ENCODE data around the gene ITK. TPM values are rescaled to one million over a fixed set of nuclear protein-coding genes. Genes with fewer than 3 reads are reported as not detected.
A peak's percentile ranks its signal among the peaks of the same experiment; 100 is the strongest.

The ITK gene
- total and polyA plus RNA-seq, 2 of the 8 experiments (the other 6 are each of a cell fraction or from before 2014, with no cell fraction given) = 0.05 TPM; not detected in 1

- H3K9ac ChIP-seq (replicated peaks in 1 of 4; ENCODE audit: extremely low read depth in 1 of 4, low read depth in 3 of 4, low read length in 3 of 4) = no peak within 1 kb of the TSS
- H3K23me2 ChIP-seq (ENCODE audit: low read depth, low read length) = no peaks in the 10 kb centered on the region; the same call in 1 of the 2 replicates
- ChIA-PET POLR2A (ENCODE audit: partially characterized antibody) (no interaction called here), CTCF (ENCODE audit: partially characterized antibody) (interaction anchor here (0.9 to 2.1 kb wide), 4 partner anchors 10 to 19 kb away, joined by 3 to 9 read pairs (median 4); no protein-coding TSS in a partner anchor)
- FAIRE-seq (no peak), DNase-seq (ENCODE audit: low read depth in 1 of 2, low spot score in 2 of 2) (no peak)
- H2BK5ac ChIP-seq (ENCODE audit: low read depth, low read length) = no peak within 1 kb of the TSS
- no peak within 1 kb of the TSS for H2BK15ac ChIP-seq (ENCODE audit: low read length)
- no peak within 1 kb of the TSS for H3K18ac ChIP-seq (ENCODE audit: extremely low read depth, low read length)
- H3K56ac ChIP-seq (replicated peaks; ENCODE audit: insufficient read length, low read depth, low read length) = no peak within 1 kb of the TSS
- no peak within 1 kb of the TSS for H3K4ac ChIP-seq (replicated peaks; ENCODE audit: insufficient read length, low read depth, low read length)
- no peak within 1 kb of the TSS for H3K23ac ChIP-seq (ENCODE audit: insufficient read length)
- H4K20me1 ChIP-seq (replicated peaks in 1 of 2; ENCODE audit: control insufficient read depth in 1 of 2, insufficient read depth in 2 of 2, low read length in 2 of 2) = no peaks in the 10 kb centered on the region
- H4K91ac ChIP-seq (replicated peaks; ENCODE audit: insufficient read length, low read length) = no peak within 1 kb of the TSS
- no peaks in the 10 kb centered on the region for H3K27me3 ChIP-seq (replicated peaks in 1 of 4; ENCODE audit: control insufficient read depth in 3 of 4, extremely low read depth in 1 of 4, insufficient read depth in 3 of 4, low read length in 3 of 4)
- no peaks in the 10 kb centered on the region for H3K79me1 ChIP-seq (ENCODE audit: low read depth, low read length)
- H2AK5ac ChIP-seq (ENCODE audit: low read depth, low read length) = no peak within 1 kb of the TSS
- no peak within 1 kb of the TSS for H2BK20ac ChIP-seq (ENCODE audit: low read length)
- H3K4me1 ChIP-seq (replicated peaks in 1 of 4; ENCODE audit: control insufficient read depth in 3 of 4, insufficient read depth in 4 of 4, low read length in 3 of 4) = no peaks in the 10 kb centered on the region
- no peak within 1 kb of the TSS for H3K14ac ChIP-seq (ENCODE audit: insufficient read length)
- H3K9me3 ChIP-seq (ENCODE audit: insufficient read depth in 2 of 2, low read depth in 1 of 2, low read length in 1 of 2) = no peaks in the 10 kb centered on the region
- H2BK120ac ChIP-seq (replicated peaks; ENCODE audit: low read depth, low read length) = no peak within 1 kb of the TSS
- H4K8ac ChIP-seq (ENCODE audit: extremely low read depth, insufficient read depth, low read length) = no peak within 1 kb of the TSS
- H2AFZ ChIP-seq (ENCODE audit: low read length) = no peak within 1 kb of the TSS
- no peak within 1 kb of the TSS for H4K5ac ChIP-seq (ENCODE audit: insufficient read length, low read depth, low read length)
- no peaks in the 10 kb centered on the region for H3K36me3 ChIP-seq (ENCODE audit: control insufficient read depth in 2 of 4, insufficient read depth in 4 of 4, low read length in 3 of 4)
- peak within 1 kb of the TSS; percentile 27; the same call in 1 of the 2 replicates for H2BK12ac ChIP-seq (ENCODE audit: low read depth, low read length)
- 87% methylated on average over 7 of the region's 7 CpGs; no CpG with 5 or more reads in 1 of the 2 experiments for WGBS, 2 experiments (ENCODE audit: extremely low coverage in 1 of 2, insufficient coverage in 1 of 2, insufficient read length in 1 of 2, insufficient replicate concordance in 2 of 2, low coverage in 1 of 2, low lambda C conversion rate in 2 of 2, missing lambda C conversion rate in 1 of 2)
- H3K4me2 ChIP-seq (ENCODE audit: insufficient read depth in 1 of 2, low read depth in 2 of 2, low read length in 2 of 2) = no peak within 1 kb of the TSS
- no peaks in the 10 kb centered on the region for H3K79me2 ChIP-seq (ENCODE audit: control insufficient read depth in 1 of 2, insufficient read depth in 2 of 2, low read length in 2 of 2)
- H3K4me3 ChIP-seq (ENCODE audit: extremely low read depth in 1 of 4, insufficient read depth in 2 of 4, low read depth in 3 of 4, low read length in 4 of 4) = no peak within 1 kb of the TSS
- H3K27ac ChIP-seq (ENCODE audit: low read depth, low read length) = no peak within 1 kb of the TSS
- TF ChIP-seq TEAD4 (IDR thresholded peaks at IDR 0.05; ENCODE audit: low read depth, low read length) (no peak), ZNF274 (IDR thresholded peaks at IDR 0.05; ENCODE audit: borderline replicate concordance, extremely low read depth, low read length) (no peak), EZH2 (IDR thresholded peaks at IDR 0.05; ENCODE audit: low read depth, low read length, severe bottlenecking) (no peak), TBP (IDR thresholded peaks at IDR 0.05; ENCODE audit: low read depth, low read length) (no peak), RFX5 (IDR thresholded peaks at IDR 0.05; ENCODE audit: borderline replicate concordance, low read depth, low read length) (no peak), NANOG (IDR thresholded peaks at IDR 0.05; ENCODE audit: insufficient read depth, low read depth, low read length, poor library complexity, severe bottlenecking) (no peak), CBX5 (IDR thresholded peaks at IDR 0.05; ENCODE audit: low read depth, low read length) (no peak), CHD2 (IDR thresholded peaks at IDR 0.05; ENCODE audit: low read length) (no peak), EP300 (IDR thresholded peaks at IDR 0.05; ENCODE audit: borderline replicate concordance in 1 of 2, low read depth in 2 of 2, low read length in 2 of 2) (no peak), SUZ12 (IDR thresholded peaks at IDR 0.05; ENCODE audit: low read length) (no peak), KDM5A (IDR thresholded peaks at IDR 0.05; ENCODE audit: low read length) (no peak), TAF7 (optimal IDR thresholded peaks at IDR 0.05; ENCODE audit: borderline replicate concordance, low read depth, low read length) (no peak)
Measured at GRCh38 chr5:157166214-157167213, 14.1 kb upstream of the ITK start, which contains the start of gene GARIN3. Gene GARIN3, minus strand, starts transcription at chr5:157166264. Its CDS starts 96 bp downstream, at chr5:157166168.

Measured in H1 (cell line).